ENCODE measurements around the gene TRIM65. TPM values are rescaled to one million over a fixed set of nuclear protein-coding genes. Genes with fewer than 3 reads are reported as not detected.

TRIM65 gene
- total RNA-seq, 2 experiments from 2014 or later = 54.2 to 60.4 TPM

- TF ChIP-seq CTCF (conservative IDR thresholded peaks at IDR 0.05; ENCODE audit: low read length) = no peak
- TF ChIP-seq EZH2phosphoT487 (IDR thresholded peaks at IDR 0.05; ENCODE audit: borderline replicate concordance, low read depth, low read length) = no peak
- BruUV-seq (replicated peaks) = no TSS peak
- ChIA-PET CTCF (ENCODE audit: unreplicated experiment) (interaction anchor here (0.7 to 1.0 kb wide), 2 partner anchors 19 to 21 kb away, joined by 4 to 5 read pairs; partner anchors contain the start of genes TRIM65 and WBP2), POLR2A (interaction anchor here (0.6 to 3.5 kb wide), 5 partner anchors 12 to 232 kb away, joined by 3 to 28 read pairs (median 5); partner anchors contain the start of gene WBP2)
- Histone ChIP-seq H4K20me1 (ENCODE audit: insufficient read depth, low read length) (no peaks in the 10 kb centered on the region), H3K4me2 (ENCODE audit: low read length) (peak overlapping the region; percentile 91), H2AFZ (ENCODE audit: low read length) (peak overlapping the region; percentile 70), H3K9me2 (ENCODE audit: insufficient read depth, low read length) (no peaks in the 10 kb centered on the region), H3K9me3 (ENCODE audit: low read length) (no peaks in the 10 kb centered on the region), H3K4me1 (ENCODE audit: insufficient read depth, low read length, poor library complexity, severe bottlenecking) (peaks cover 41% of the 10 kb centered on the region), H3K36me3 (ENCODE audit: insufficient read depth, low read length) (0 out of 2 replicates have a peak, but pooled peaks cover 7% of the 10 kb centered on the region), H3K4me3 (ENCODE audit: low read depth, low read length, poor library complexity, severe bottlenecking) (peak overlapping the region; percentile 71), H3K27ac (ENCODE audit: low read depth, low read length, poor library complexity, severe bottlenecking) (peak overlapping the region; percentile 82), H3K79me2 (ENCODE audit: insufficient read depth, low read depth, low read length) (no peaks in the 10 kb centered on the region)
- intact Hi-C loops (cut with micrococcal nuclease; ENCODE audit: unreplicated experiment) = loop anchor here (1.0 kb wide), 3 partner anchors 19 to 102 kb away; partner anchors contain the start of genes ACOX1, TEN1, TRIM65 and WBP2
- peak; percentile 63 for DNase-seq (ENCODE audit: low spot score)
Observed at GRCh38 chr17:75876938-75877751, 19.6 kb downstream of the TRIM65 start.

GRCh38 chr17:75876190-75876937 lies 20.4 kb downstream of the TRIM65 start:
- TF ChIP-seq CTCF (conservative IDR thresholded peaks at IDR 0.05; ENCODE audit: low read length) (peak; percentile 77), EZH2phosphoT487 (IDR thresholded peaks at IDR 0.05; ENCODE audit: borderline replicate concordance, low read depth, low read length) (no peak)
- Histone ChIP-seq H3K4me2 (ENCODE audit: low read length) (peak overlapping the region; percentile 91), H3K4me1 (ENCODE audit: insufficient read depth, low read length, poor library complexity, severe bottlenecking) (peaks cover 41% of the 10 kb centered on the region), H3K27ac (ENCODE audit: low read depth, low read length, poor library complexity, severe bottlenecking) (peak overlapping the region; percentile 82), H3K4me3 (ENCODE audit: low read depth, low read length, poor library complexity, severe bottlenecking) (peak overlapping the region; percentile 71), H3K9me3 (ENCODE audit: low read length) (no peaks in the 10 kb centered on the region), H3K9me2 (ENCODE audit: insufficient read depth, low read length) (no peaks in the 10 kb centered on the region), H2AFZ (ENCODE audit: low read length) (peak overlapping the region; percentile 70), H3K36me3 (ENCODE audit: insufficient read depth, low read length) (0 out of 2 replicates have a peak, but pooled peaks cover 7% of the 10 kb centered on the region), H3K79me2 (ENCODE audit: insufficient read depth, low read depth, low read length) (no peaks in the 10 kb centered on the region), H4K20me1 (ENCODE audit: insufficient read depth, low read length) (no peaks in the 10 kb centered on the region)
- TSS peak; percentile 52 for BruUV-seq (replicated peaks)
- POLR2A ChIA-PET = interaction anchor here (0.6 to 3.5 kb wide), 13 partner anchors 9 to 891 kb away, joined by 3 to 28 read pairs (median 5); partner anchors contain the start of gene WBP2
- CTCF ChIA-PET (ENCODE audit: unreplicated experiment) = interaction anchor here (0.8 to 1.3 kb wide), 7 partner anchors 12 to 624 kb away, joined by 3 to 5 read pairs (median 4); no protein-coding TSS in a partner anchor
- DNase-seq (ENCODE audit: low spot score) = peak; percentile 96
- intact Hi-C loops (cut with micrococcal nuclease; ENCODE audit: unreplicated experiment) = loop anchor here (1.0 kb wide), 3 partner anchors 20 to 103 kb away; partner anchors contain the start of genes ACOX1, TEN1, TRIM65 and WBP2
